ENCODE data around the gene LRP10. TPM values are rescaled to one million over a fixed set of nuclear protein-coding genes. Genes with fewer than 3 reads are reported as not detected.

LRP10 gene
- total and polyA plus RNA-seq, 2 experiments from 2014 or later: 40.8 to 62.7 TPM

DNA sequence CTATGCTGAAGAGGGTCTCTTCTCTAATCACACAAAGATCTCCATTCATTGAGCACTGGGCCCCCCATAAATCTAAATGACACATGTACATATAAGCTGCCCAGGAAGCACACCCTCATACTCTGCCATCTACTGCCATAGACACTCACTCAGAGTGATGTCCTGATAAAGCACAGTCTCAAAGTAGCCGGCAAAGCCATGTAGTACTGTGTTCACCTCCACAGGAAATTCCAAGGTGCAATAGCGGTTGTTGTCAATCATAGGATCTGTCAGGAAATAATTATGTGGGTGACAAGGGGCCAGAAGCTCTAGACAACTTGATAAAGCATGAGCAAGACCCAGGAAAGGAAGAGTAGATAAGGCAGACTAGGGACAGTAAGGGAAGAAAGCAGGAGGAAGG, 50.8 kb downstream of the LRP10 start:
- no peak for DNase-seq (ENCODE audit: low read depth in 1 of 2, low spot score in 1 of 2)
- Histone ChIP-seq H3K36me3 (peaks cover 41% of the 10 kb centered on the region), H3K27me3 (no peaks in the 10 kb centered on the region), H3K4me3 (no peak overlapping the region), H3K4me1 (ENCODE audit: low read depth) (peaks cover 7% of the 10 kb centered on the region), H3K9me3 (ENCODE audit: low read depth) (no peaks in the 10 kb centered on the region), H3K27ac (no peak overlapping the region)
- TF ChIP-seq, protein P1, sequence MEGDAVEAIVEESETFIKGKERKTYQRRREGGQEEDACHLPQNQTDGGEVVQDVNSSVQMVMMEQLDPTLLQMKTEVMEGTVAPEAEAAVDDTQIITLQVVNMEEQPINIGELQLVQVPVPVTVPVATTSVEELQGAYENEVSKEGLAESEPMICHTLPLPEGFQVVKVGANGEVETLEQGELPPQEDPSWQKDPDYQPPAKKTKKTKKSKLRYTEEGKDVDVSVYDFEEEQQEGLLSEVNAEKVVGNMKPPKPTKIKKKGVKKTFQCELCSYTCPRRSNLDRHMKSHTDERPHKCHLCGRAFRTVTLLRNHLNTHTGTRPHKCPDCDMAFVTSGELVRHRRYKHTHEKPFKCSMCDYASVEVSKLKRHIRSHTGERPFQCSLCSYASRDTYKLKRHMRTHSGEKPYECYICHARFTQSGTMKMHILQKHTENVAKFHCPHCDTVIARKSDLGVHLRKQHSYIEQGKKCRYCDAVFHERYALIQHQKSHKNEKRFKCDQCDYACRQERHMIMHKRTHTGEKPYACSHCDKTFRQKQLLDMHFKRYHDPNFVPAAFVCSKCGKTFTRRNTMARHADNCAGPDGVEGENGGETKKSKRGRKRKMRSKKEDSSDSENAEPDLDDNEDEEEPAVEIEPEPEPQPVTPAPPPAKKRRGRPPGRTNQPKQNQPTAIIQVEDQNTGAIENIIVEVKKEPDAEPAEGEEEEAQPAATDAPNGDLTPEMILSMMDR (IDR thresholded peaks at IDR 0.05; ENCODE audit: low read depth, low read length): no peak

DNA sequence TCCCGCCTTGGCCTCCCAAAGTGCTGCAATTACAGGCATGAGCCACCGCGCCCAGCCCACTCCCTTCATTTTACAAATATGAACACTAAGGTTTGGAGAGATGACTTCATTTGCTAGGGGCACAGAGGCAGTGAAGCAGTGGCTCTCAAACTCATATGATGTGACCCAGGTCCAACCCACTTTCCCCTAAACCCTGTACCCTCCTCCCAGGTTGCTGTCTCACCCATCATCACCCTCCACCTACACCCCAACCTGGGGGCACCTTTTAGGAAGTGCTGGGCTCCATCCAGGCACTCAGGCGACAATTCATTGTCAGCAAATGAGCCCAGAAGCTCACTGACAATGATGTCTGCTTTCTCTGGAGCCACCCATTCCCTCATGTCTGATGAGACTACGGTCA, 52.2 kb downstream of the LRP10 start:
- no peak for DNase-seq (ENCODE audit: low read depth in 1 of 2, low spot score in 1 of 2)
- peaks cover 11% of the 10 kb centered on the region for H3K4me1 ChIP-seq (ENCODE audit: low read depth)
- H3K36me3 ChIP-seq: peaks cover 41% of the 10 kb centered on the region
- H3K27me3 ChIP-seq: no peaks in the 10 kb centered on the region
- H3K27ac ChIP-seq: no peak overlapping the region
- no peaks in the 10 kb centered on the region for H3K9me3 ChIP-seq (ENCODE audit: low read depth)
- TF ChIP-seq, protein P1 (IDR thresholded peaks at IDR 0.05; ENCODE audit: low read depth, low read length): no peak
- H3K4me3 ChIP-seq: no peak overlapping the region

DNA sequence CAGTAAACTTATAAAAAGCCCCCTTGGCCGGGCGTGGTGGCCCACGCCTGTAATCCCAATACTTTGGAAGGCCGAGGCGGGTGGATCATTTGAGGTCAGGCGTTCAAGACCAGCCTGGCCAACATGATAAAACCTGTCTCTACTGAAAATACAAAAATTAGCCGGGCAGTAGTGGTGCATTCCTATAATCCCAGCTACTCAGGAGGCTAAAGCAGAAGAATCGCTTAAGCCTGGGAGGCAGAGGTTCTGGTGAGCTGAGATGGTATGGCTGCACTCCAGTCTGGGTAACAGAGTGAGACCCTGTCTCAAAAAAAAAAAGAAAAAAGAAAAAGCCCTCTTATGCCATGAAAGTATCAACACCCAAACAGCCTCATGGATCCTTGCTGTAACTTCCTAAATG, 54.0 kb downstream of the LRP10 start:
- no peak overlapping the region for H3K27ac ChIP-seq
- peaks cover 7% of the 10 kb centered on the region for H3K4me1 ChIP-seq (ENCODE audit: low read depth)
- no peak for DNase-seq (ENCODE audit: low read depth in 1 of 2, low spot score in 1 of 2)
- no peaks in the 10 kb centered on the region for H3K27me3 ChIP-seq
- H3K4me3 ChIP-seq: no peak overlapping the region
- H3K36me3 ChIP-seq: peaks cover 37% of the 10 kb centered on the region
- TF ChIP-seq, protein P1 (IDR thresholded peaks at IDR 0.05; ENCODE audit: low read depth, low read length): no peak
- H3K9me3 ChIP-seq (ENCODE audit: low read depth): no peaks in the 10 kb centered on the region

DNA sequence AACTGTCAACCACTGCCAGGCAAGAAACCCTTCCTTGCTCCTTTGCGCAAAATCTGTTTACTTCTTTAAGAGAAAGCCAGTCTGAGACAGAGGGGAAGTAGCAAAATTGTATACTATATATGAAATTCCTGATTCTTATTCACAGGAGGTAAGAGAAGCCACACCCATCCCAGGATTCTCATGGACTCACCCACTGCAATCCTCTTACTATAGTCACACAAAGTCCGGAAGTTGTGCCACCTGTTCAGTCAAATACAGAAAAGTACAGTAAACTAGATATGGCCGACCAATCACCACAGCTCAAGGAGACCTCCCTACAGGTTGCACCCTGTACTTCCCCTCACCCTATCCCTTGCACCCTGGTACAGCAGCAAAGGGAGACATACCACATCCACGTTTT, 54.8 kb downstream of the LRP10 start:
- TF ChIP-seq, protein P1 (IDR thresholded peaks at IDR 0.05; ENCODE audit: low read depth, low read length): no peak
- peaks cover 29% of the 10 kb centered on the region for H3K36me3 ChIP-seq
- H3K4me3 ChIP-seq: no peak overlapping the region

DNA sequence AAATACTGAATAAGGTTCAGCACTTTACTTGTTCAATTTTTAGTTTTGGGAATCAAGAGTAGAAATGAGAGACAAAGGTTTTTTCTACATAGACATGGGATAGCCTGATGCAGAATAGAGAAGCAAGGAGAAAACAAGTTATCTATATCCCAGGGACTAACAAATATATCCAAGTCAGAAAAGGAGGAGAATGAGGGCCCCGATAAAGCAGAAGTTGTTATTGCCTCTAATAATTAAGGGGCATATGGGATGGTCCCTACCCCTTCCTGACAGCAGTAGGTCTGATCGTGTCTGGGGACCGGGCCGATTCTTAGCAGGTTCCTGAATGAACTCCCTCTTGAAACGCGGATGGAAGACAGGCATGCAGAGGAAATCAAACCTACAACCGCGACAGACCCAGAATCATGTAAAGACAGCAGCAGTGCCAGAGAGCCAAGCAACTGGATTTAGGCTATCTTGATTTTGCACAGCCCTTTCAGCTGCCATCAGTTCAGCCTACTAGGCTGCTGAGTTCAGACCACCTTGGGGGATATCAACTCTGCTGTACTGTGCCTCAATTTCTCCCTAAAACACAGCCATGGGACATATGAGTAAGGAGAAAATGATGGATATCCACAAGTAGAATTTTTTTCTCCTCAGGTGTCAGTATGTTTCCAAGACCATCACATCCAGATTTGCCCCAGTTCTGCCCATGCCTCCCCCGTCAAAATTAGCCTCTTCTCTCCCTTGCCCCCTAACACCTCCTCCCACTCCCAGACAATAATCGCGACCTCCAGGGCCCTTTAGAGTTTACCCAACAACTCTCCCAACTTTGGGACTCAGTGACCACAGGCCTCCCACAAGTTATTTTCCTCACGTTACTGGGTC, 56.9 kb downstream of the LRP10 start:
- Histone ChIP-seq H3K9me3 (ENCODE audit: low read depth) (no peaks in the 10 kb centered on the region), H3K4me1 (ENCODE audit: low read depth) (peaks cover 7% of the 10 kb centered on the region), H3K27ac (peak overlapping the region; percentile 86), H3K4me3 (peak overlapping the region; percentile 79), H3K36me3 (peaks cover 22% of the 10 kb centered on the region), H3K27me3 (no peaks in the 10 kb centered on the region)
- DNase-seq (ENCODE audit: low read depth in 1 of 2, low spot score in 1 of 2): no peak
- TF ChIP-seq, protein P1 (IDR thresholded peaks at IDR 0.05; ENCODE audit: low read depth, low read length): no peak

More for the DNA sequence above, 54.8 kb downstream of the LRP10 start:
- peaks cover 7% of the 10 kb centered on the region for H3K4me1 ChIP-seq (ENCODE audit: low read depth)
- H3K27ac ChIP-seq: no peak overlapping the region
- no peak for DNase-seq (ENCODE audit: low read depth in 1 of 2, low spot score in 1 of 2)
- no peaks in the 10 kb centered on the region for H3K27me3 ChIP-seq
- H3K9me3 ChIP-seq (ENCODE audit: low read depth): no peaks in the 10 kb centered on the region

All from cardiac muscle cell (in vitro differentiated cells and primary cell).